Brain microvascular endothelial cell (primary cell): Measurements from ENCODE around the gene AATK.

Experiments used
- DNase-seq: peaks from one replicate; pipeline ENCODE4 v3.0.0-alpha.2; 2020
- H3K27ac ChIP-seq: fragments of 250-450 bp; sonication (Bioruptor Pico); 2 replicates; pipeline ENCODE4 v1.5.1; 2020; ENCODE audit warnings: mild to moderate bottlenecking, moderate library complexity
- H3K27me3 ChIP-seq: fragments of 250-450 bp; sonication (Bioruptor Pico); replicated peaks from 2 replicates; pipeline ENCODE4 v1.5.1; 2020; ENCODE audit warnings: mild to moderate bottlenecking
- H3K36me3 ChIP-seq: fragments of 250-450 bp; sonication (Bioruptor Pico); replicated peaks from 2 replicates; pipeline ENCODE4 v1.5.1; 2020; ENCODE audit warnings: mild to moderate bottlenecking
- H3K4me3 ChIP-seq: 2 replicates; pipeline ENCODE4 v1.5.1; 2011; ENCODE audit warnings: low read depth, mild to moderate bottlenecking, control low read depth, low read length, moderate library complexity
- in situ Hi-C: cut with HindIII; loops from 2 replicates; pipeline ENCODE4 v1.10.0; 2017; ENCODE audit warnings: low sequenced_read_pairs, low pct_ligation_motif_present
- TF ChIP-seq, protein P1 (sequence below): IDR thresholded peaks from 2 replicates; pipeline ENCODE4 v1.5.1; 2011; ENCODE audit warnings: low read depth, mild to moderate bottlenecking, moderate library complexity, low read length, control low read depth, inconsistent platforms; ENCODE audit errors: missing control alignments

AATK gene

DNA sequence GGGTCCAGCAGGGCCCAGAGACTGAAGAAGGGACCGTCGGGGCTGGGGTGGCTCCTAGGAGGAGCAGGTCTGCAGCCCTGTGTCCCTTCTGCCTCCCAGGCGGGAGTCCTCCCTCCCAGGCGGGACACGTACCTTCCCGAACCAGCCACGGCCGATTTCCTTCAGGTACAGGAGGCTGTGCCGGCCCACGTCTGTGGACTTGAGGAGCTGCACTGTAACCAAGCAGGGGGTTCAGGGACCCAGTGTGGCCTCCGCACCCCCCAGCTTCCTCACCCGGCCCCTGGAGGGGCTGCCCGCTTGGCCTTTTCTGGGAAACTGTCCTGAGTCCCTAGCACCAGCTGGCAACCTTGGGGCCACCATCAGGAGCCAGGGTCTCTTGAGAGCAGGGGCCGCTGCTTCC, 37.7 kb downstream of the AATK start:
- DNase-seq, result no peak

DNA sequence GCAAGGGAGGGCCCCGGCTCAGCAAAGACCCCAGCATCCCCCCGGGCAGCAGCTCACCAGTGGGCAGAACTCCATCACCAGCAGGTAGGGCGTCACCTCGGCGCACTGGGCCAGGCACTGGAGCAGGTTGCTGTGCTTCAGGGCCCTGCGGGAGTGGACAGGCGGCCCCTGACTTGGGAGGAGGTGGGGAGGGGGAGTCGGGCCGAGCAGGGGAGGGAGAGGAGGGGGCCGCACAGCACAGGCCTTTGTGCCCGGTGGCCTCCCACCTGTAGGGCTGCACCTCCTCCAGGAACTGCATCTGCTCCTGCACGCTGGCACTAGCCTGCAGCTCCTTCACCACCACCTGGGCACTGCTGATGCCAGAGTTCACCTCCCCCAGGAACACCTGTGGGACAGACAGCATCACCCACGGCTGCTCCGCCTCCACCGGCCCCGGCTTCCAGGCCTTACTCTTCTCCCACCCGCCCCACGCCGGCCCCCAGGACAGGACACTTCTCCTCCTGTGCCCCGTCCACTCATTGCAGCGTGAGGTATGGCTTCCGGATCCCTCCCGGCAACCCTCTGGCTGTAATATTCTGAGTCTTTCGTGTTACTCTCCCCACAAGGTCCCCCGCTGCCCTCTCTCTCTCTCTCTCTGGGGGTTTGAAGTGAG, 38.4 kb downstream of the AATK start:
- in situ Hi-C loops, result no loop called here
- DNase-seq, result no peak
- TF ChIP-seq, protein P1, sequence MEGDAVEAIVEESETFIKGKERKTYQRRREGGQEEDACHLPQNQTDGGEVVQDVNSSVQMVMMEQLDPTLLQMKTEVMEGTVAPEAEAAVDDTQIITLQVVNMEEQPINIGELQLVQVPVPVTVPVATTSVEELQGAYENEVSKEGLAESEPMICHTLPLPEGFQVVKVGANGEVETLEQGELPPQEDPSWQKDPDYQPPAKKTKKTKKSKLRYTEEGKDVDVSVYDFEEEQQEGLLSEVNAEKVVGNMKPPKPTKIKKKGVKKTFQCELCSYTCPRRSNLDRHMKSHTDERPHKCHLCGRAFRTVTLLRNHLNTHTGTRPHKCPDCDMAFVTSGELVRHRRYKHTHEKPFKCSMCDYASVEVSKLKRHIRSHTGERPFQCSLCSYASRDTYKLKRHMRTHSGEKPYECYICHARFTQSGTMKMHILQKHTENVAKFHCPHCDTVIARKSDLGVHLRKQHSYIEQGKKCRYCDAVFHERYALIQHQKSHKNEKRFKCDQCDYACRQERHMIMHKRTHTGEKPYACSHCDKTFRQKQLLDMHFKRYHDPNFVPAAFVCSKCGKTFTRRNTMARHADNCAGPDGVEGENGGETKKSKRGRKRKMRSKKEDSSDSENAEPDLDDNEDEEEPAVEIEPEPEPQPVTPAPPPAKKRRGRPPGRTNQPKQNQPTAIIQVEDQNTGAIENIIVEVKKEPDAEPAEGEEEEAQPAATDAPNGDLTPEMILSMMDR, result no peak
- Histone ChIP-seq H3K27ac (no peak overlapping the region), H3K4me3 (no peak overlapping the region), H3K36me3 (no peaks in the 10 kb centered on the region), H3K27me3 (peaks cover 6% of the 10 kb centered on the region)

More for the DNA sequence above, 37.7 kb downstream of the AATK start:
- no peaks in the 10 kb centered on the region for H3K27me3 ChIP-seq
- H3K27ac ChIP-seq, result no peak overlapping the region
- in situ Hi-C loops, result no loop called here
- no peak overlapping the region for H3K4me3 ChIP-seq
- no peaks in the 10 kb centered on the region for H3K36me3 ChIP-seq
- TF ChIP-seq, protein P1, result no peak

DNA sequence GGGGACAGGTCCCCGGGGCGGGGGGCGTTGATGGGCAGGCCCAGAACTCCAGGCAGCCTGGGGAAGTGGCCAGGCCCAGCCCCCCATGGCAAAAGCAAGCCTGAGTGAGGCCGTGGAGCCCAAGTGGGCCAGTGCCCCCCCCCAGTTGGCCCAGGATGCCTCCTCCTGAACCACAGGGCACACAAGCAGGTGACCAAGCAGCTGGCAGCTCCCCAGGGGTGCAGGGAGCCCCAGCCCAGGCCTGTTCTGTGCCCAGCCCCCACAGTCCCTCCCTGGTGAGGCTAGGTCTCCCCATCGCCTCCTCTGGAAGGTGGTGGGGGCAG, 38.9 kb downstream of the AATK start:
- TF ChIP-seq, protein P1, result no peak
- in situ Hi-C loops, result no loop called here
- H3K4me3 ChIP-seq, result no peak overlapping the region
- peaks cover 12% of the 10 kb centered on the region for H3K27me3 ChIP-seq
- DNase-seq, result no peak
- H3K27ac ChIP-seq, result no peak overlapping the region
- H3K36me3 ChIP-seq, result no peaks in the 10 kb centered on the region

DNA sequence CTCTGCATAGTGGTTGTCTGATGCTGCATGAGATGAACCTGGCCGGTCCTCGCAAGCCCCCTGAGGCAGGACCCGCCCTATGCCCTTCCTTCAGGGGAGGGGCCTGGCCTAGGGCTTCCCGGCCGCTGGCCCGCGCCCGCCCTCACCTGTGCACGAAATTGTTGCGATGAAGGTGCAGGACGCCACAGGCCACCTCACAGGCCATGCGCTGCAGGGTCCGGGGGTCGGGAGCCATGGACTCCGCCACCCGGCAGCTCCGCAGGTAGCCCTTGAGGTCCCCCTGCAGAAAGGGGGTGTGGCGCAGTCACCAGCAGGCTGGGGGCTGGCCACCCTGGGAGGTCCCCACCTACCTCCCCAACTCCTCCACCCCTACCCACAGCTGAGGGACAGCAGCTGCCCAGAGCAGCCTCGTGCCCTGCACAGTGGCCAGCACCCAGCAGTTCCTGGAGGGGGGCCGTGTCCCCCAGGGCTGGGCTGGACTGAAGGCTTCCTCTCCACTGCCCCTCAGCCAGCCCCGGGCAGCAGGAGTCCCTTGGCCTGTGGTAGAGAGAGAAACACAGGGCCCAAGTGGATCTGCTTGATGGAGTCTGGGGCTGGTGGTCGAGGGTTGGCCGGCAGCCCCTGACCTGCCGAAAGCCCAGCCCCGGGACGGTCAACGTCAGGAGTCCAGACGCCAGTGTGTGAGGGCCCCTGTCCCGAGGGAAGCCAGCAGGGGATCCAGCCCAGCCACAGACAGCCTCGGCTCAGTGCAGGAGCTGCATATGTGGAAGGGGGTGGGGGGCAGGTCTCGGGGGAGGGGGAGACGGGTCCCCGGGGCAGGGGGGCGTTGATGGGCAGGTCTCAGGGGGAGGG, 39.5 kb downstream of the AATK start:
- no peak overlapping the region for H3K4me3 ChIP-seq
- TF ChIP-seq, protein P1, result no peak
- DNase-seq, result no peak
- in situ Hi-C loops, result no loop called here
- H3K36me3 ChIP-seq, result no peaks in the 10 kb centered on the region
- peaks cover 18% of the 10 kb centered on the region for H3K27me3 ChIP-seq
- no peak overlapping the region for H3K27ac ChIP-seq

GRCh38 chr17:81125573-81126081, 40.4 kb downstream of the AATK start:
- TF ChIP-seq, protein P1, result no peak
- Histone ChIP-seq H3K36me3 (no peaks in the 10 kb centered on the region), H3K27me3 (peaks cover 24% of the 10 kb centered on the region), H3K4me3 (no peak overlapping the region), H3K27ac (no peak overlapping the region)
- no peak for DNase-seq
- in situ Hi-C loops, result no loop called here
